NB4 (cell line): Measurements from ENCODE around the gene TRPC1.

Source experiments
- CTCF ChIP-seq: IDR thresholded peaks from one replicate; pipeline ENCODE4 v1.5.1; 2012; ENCODE audit warnings: low read depth, low read length
- MAX ChIP-seq: IDR thresholded peaks from 2 replicates; pipeline ENCODE4 v1.6.1; 2011; ENCODE audit warnings: low read depth, low read length
- POLR2A ChIP-seq: IDR thresholded peaks from 2 replicates; pipeline ENCODE4 v1.6.1; 2011; ENCODE audit warnings: mild to moderate bottlenecking; ENCODE audit not compliant: insufficient read length; ENCODE audit errors: extremely low read depth

GRCh38 chr3:142693136-142693853 is 30.5 kb upstream of the TRPC1 start:
- TF ChIP-seq POLR2A = no peak
- no peak for TF ChIP-seq CTCF
- no peak for TF ChIP-seq MAX
